Measurements from ENCODE around the gene UBAC2.

The UBAC2 gene

DNA sequence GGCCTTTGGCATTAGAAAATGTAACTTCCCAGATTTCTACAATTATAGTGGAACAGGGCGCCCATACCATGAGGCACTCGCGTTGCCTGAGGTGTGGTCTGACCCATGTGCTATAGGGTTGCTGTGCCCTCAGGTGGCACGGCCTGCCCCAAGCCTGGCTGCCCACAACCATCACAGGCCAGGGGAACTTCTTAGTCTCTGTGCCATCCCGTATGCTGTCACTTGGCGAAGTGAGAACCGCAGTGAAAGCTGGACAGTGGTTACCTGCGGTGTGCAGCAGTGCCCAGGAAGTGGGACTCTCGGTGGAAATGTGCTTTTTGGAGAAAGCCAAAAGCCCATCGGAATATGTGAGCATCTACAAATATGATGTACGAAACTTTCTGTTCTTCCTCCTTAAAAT, 194.8 kb downstream of the UBAC2 start:
- no peak overlapping the region for H3K4me3 ChIP-seq (ENCODE audit: low read length)
- no peak overlapping the region for H3K9ac ChIP-seq (ENCODE audit: low read length)

DNA sequence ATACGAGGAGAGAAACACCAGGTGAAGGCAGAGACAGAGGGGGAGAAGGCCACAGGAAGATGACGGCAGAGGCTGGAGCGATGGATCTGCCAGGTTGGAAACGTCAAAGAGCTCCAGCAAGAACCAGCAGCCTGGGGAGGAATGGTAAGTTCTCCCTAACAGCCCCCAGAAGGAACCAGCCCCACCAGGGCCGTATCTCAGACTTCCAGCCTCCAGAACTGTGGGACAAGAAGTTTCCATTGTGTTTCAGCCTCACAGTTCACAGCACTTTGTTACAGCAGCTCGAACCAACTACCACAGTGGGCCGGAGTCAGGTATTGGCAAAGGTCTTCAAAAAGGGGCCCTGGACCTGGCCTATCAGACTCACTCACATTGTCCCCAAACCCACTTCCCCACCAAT, 195.8 kb downstream of the UBAC2 start:
- H3K4me3 ChIP-seq (ENCODE audit: low read length): no peak overlapping the region
- H3K9me3 ChIP-seq (ENCODE audit: control insufficient read depth, low read length): no peaks in the 10 kb centered on the region
- no peak for DNase-seq (ENCODE audit: low read depth)
- H3K27me3 ChIP-seq (replicated peaks; ENCODE audit: control insufficient read depth, insufficient read depth, low read length): no peaks in the 10 kb centered on the region
- peaks cover 9% of the 10 kb centered on the region for H3K4me1 ChIP-seq (ENCODE audit: control insufficient read depth, insufficient read depth, low read length)
- no peak overlapping the region for H3K9ac ChIP-seq (ENCODE audit: low read length)
- H3K36me3 ChIP-seq (ENCODE audit: control insufficient read depth, insufficient read depth, low read length, severe bottlenecking): no peaks in the 10 kb centered on the region

More for the DNA sequence above, 194.8 kb downstream of the UBAC2 start:
- Histone ChIP-seq H3K27me3 (replicated peaks; ENCODE audit: control insufficient read depth, insufficient read depth, low read length) (no peaks in the 10 kb centered on the region), H3K4me1 (ENCODE audit: control insufficient read depth, insufficient read depth, low read length) (peaks cover 9% of the 10 kb centered on the region), H3K36me3 (ENCODE audit: control insufficient read depth, insufficient read depth, low read length, severe bottlenecking) (no peaks in the 10 kb centered on the region), H3K9me3 (ENCODE audit: control insufficient read depth, low read length) (no peaks in the 10 kb centered on the region)
- no peak for DNase-seq (ENCODE audit: low read depth)

DNA sequence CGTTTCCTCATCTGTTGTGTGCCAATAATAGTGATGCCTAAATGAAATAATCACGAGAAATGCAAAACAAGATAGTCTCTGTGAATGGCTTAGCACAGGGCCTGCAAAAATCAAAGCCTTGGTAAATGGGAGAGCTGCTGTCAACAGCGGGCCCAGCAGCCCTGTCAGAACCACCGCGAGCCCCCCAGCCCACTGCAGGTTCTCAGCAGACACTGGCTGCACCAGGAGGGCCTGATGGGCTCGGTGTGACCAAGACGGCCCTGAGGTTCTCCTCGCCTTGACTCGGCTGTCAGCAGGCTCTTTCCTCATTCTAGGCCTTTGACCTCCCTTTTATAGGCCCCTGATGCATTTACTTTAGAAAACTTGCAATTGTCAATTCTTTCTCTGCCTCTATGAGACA, 197.4 kb downstream of the UBAC2 start:
- Histone ChIP-seq H3K9me3 (ENCODE audit: control insufficient read depth, low read length) (no peaks in the 10 kb centered on the region), H3K36me3 (ENCODE audit: control insufficient read depth, insufficient read depth, low read length, severe bottlenecking) (no peaks in the 10 kb centered on the region), H3K27me3 (replicated peaks; ENCODE audit: control insufficient read depth, insufficient read depth, low read length) (no peaks in the 10 kb centered on the region), H3K9ac (ENCODE audit: low read length) (no peak overlapping the region), H3K4me3 (ENCODE audit: low read length) (no peak overlapping the region), H3K4me1 (ENCODE audit: control insufficient read depth, insufficient read depth, low read length) (no peaks in the 10 kb centered on the region)
- no peak for DNase-seq (ENCODE audit: low read depth)

DNA sequence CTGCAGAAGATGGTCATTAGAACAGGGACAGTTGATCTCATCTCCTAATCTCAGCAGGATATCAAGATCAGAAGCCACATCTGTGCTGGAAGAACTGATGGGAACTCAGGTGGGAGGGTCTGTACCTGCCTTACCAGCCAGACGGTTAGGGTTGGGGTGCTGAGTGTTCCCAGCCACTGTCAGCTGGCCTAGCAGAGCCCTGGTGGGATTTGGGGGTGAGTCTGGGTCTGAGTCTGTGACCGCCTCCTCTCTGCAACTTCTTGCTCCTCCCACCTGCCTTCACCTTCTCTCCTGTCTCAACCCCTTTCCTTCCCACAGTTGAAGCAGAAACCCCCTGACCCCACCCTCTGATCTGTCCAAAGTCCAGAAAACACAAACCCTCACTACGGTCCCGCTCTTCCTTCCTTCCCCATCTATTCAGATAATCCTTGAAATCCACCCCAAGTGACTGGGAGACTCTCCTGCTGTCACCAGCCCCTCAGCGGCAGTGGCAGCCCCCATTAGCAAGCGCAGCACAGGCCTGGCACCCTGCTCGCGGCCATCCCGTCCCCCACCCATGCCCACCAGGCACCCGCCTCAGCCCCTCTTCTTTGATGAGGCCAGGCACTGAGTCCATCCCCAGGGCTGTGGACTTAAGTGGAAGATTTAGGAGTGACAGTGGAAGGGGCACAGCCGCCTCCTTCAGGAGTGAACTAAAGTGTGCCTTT, 198.4 kb downstream of the UBAC2 start:
- H3K9ac ChIP-seq (ENCODE audit: low read length): no peak overlapping the region
- no peak for DNase-seq (ENCODE audit: low read depth)
- peaks cover 9% of the 10 kb centered on the region for H3K27me3 ChIP-seq (replicated peaks; ENCODE audit: control insufficient read depth, insufficient read depth, low read length)
- H3K36me3 ChIP-seq (ENCODE audit: control insufficient read depth, insufficient read depth, low read length, severe bottlenecking): no peaks in the 10 kb centered on the region
- H3K9me3 ChIP-seq (ENCODE audit: control insufficient read depth, low read length): no peaks in the 10 kb centered on the region
- no peaks in the 10 kb centered on the region for H3K4me1 ChIP-seq (ENCODE audit: control insufficient read depth, insufficient read depth, low read length)
- no peak overlapping the region for H3K4me3 ChIP-seq (ENCODE audit: low read length)

DNA sequence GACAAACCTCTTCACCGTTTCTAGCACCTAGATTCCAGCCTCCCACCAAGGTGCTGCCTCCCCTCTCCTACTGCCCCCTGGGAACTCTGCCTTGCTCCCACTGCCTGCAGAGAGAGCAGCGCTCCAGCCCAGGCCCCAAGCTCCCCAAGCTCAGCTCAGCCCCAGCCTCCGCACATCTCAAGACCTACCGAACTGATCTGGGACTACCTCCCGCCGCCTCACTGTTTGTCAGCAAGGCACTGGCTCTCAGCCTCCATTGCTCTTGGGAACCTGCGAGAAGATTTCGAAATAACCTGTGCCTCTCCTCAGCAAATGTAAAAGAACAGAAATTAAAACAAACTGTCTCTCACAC, 198.9 kb downstream of the UBAC2 start:
- no peaks in the 10 kb centered on the region for H3K9me3 ChIP-seq (ENCODE audit: control insufficient read depth, low read length)

DNA sequence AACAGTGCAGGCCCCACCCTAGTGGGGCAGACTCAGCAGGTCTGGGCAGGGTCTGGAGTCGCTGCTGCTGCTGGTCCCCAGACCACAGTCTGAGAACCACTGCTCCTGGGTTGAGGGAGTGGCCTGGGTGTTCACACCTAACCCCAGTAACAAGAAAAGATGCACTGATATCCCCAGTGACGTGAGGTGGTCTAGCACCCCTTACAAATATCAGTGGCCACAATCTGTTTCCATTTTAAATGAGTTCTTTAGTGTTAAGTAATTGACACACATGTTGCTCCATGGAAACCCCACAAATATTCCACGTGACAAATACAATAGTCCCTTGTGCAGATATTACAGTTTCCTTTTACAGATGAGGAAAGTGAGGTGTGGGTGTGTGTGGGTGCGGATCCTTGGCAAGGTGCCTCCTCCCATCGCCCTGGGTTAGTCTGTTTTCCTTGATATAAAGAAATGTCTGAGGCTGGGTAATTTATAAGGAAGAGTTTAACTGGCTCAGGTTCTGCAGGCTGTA, 202.9 kb downstream of the UBAC2 start:
- Histone ChIP-seq H3K9me3 (ENCODE audit: control insufficient read depth, low read length) (no peaks in the 10 kb centered on the region), H3K27me3 (replicated peaks; ENCODE audit: control insufficient read depth, insufficient read depth, low read length) (peaks cover 34% of the 10 kb centered on the region), H3K9ac (ENCODE audit: low read length) (no peak overlapping the region), H3K4me1 (ENCODE audit: control insufficient read depth, insufficient read depth, low read length) (peaks cover 7% of the 10 kb centered on the region), H3K36me3 (ENCODE audit: control insufficient read depth, insufficient read depth, low read length, severe bottlenecking) (no peaks in the 10 kb centered on the region), H3K4me3 (ENCODE audit: low read length) (no peak overlapping the region)
- no peak for DNase-seq (ENCODE audit: low read depth)

More for the DNA sequence above, 198.9 kb downstream of the UBAC2 start:
- no peak overlapping the region for H3K4me3 ChIP-seq (ENCODE audit: low read length)
- no peaks in the 10 kb centered on the region for H3K4me1 ChIP-seq (ENCODE audit: control insufficient read depth, insufficient read depth, low read length)
- peaks cover 14% of the 10 kb centered on the region for H3K27me3 ChIP-seq (replicated peaks; ENCODE audit: control insufficient read depth, insufficient read depth, low read length)
- no peak overlapping the region for H3K9ac ChIP-seq (ENCODE audit: low read length)
- DNase-seq (ENCODE audit: low read depth): no peak
- no peaks in the 10 kb centered on the region for H3K36me3 ChIP-seq (ENCODE audit: control insufficient read depth, insufficient read depth, low read length, severe bottlenecking)

DNA sequence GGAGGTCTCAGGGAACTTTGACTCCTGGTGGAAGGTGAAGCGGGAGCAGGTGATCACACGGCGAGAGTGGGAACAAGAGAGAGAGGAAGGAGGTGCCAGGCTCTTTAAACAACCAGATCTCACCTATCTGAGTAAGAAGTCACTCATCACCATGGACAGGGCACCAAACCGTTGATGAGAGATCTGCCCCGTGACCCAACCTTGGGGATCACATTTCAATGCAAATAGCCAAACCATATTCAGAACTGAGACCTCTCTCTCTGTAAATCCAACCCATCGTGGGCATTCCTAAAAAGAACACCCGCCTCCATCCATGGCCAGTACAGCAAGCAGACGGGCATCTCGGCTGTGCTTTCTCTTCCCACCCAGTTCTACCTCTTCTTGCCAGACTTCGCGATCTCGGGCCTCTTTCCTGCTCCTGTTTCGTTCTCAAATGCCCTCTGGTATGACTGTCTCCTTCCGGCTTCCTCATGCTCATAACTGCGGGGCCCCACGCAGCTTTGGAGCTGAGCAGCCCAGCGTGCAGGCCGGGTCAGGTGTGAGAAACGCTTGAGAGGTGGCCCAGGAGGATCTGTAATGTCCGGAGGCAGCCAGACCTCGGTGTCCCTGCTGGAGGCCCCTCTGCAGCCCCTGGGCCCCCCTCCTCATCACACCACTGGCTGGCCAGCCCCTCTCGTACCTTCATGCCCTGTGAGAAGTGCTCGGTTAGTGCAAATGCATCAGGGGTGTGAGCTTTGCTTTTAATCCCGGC, 203.5 kb downstream of the UBAC2 start:
- no peak overlapping the region for H3K9ac ChIP-seq (ENCODE audit: low read length)
- H3K27me3 ChIP-seq (replicated peaks; ENCODE audit: control insufficient read depth, insufficient read depth, low read length): peaks cover 40% of the 10 kb centered on the region
- DNase-seq (ENCODE audit: low read depth): no peak
- no peaks in the 10 kb centered on the region for H3K36me3 ChIP-seq (ENCODE audit: control insufficient read depth, insufficient read depth, low read length, severe bottlenecking)
- peaks cover 7% of the 10 kb centered on the region for H3K4me1 ChIP-seq (ENCODE audit: control insufficient read depth, insufficient read depth, low read length)
- peaks cover 6% of the 10 kb centered on the region for H3K9me3 ChIP-seq (ENCODE audit: control insufficient read depth, low read length)
- no peak overlapping the region for H3K4me3 ChIP-seq (ENCODE audit: low read length)

DNA sequence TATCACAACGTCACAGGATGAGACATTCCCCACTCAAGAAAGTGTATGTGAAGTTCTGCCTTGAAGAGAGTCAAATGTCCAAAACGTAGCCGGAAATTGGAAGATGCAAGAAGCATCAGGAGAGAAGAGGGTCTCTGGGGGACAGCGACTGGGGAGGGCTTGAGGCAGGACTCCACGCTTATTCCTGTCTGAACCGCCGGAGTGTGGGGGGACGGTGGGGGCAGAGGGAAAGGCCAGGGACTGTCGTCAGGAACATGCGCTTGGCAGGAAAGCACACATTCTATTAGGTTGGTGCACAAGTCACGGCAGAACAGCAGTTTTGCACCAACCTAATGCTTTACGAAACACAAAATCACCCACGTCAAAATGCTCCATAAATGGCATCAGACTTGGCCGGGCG, 205.3 kb downstream of the UBAC2 start:
- H3K9me3 ChIP-seq (ENCODE audit: control insufficient read depth, low read length): peaks cover 7% of the 10 kb centered on the region
- no peak for DNase-seq (ENCODE audit: low read depth)
- peaks cover 7% of the 10 kb centered on the region for H3K4me1 ChIP-seq (ENCODE audit: control insufficient read depth, insufficient read depth, low read length)
- no peak overlapping the region for H3K4me3 ChIP-seq (ENCODE audit: low read length)
- no peak overlapping the region for H3K9ac ChIP-seq (ENCODE audit: low read length)
- no peaks in the 10 kb centered on the region for H3K36me3 ChIP-seq (ENCODE audit: control insufficient read depth, insufficient read depth, low read length, severe bottlenecking)
- peaks cover 45% of the 10 kb centered on the region for H3K27me3 ChIP-seq (replicated peaks; ENCODE audit: control insufficient read depth, insufficient read depth, low read length)

DNA sequence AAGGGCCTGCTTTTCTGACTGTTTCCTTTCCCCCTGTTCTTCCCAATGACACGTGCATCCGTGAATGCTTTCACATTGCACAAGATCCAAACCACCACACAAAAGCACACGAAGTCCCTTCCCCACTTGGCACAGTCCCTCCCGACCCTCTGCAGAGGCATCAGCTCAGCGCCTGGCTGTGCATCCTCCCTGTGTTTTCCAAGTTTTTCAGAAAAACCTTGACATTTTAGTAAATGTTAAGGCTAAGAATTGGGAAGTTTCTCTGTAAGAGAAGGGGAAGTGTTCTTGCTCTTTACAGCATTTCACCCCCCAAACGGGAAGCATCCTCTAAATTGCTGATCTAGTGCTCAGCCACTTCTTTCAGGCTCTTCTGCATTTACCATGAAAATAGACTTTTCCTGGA, 206.1 kb downstream of the UBAC2 start:
- Histone ChIP-seq H3K4me1 (ENCODE audit: control insufficient read depth, insufficient read depth, low read length) (peaks cover 7% of the 10 kb centered on the region), H3K4me3 (ENCODE audit: low read length) (no peak overlapping the region), H3K9me3 (ENCODE audit: control insufficient read depth, low read length) (peaks cover 9% of the 10 kb centered on the region), H3K36me3 (ENCODE audit: control insufficient read depth, insufficient read depth, low read length, severe bottlenecking) (no peaks in the 10 kb centered on the region), H3K27me3 (replicated peaks; ENCODE audit: control insufficient read depth, insufficient read depth, low read length) (peaks cover 49% of the 10 kb centered on the region), H3K9ac (ENCODE audit: low read length) (peak overlapping the region; percentile 18)
- peak; percentile 24 for DNase-seq (ENCODE audit: low read depth)

DNA sequence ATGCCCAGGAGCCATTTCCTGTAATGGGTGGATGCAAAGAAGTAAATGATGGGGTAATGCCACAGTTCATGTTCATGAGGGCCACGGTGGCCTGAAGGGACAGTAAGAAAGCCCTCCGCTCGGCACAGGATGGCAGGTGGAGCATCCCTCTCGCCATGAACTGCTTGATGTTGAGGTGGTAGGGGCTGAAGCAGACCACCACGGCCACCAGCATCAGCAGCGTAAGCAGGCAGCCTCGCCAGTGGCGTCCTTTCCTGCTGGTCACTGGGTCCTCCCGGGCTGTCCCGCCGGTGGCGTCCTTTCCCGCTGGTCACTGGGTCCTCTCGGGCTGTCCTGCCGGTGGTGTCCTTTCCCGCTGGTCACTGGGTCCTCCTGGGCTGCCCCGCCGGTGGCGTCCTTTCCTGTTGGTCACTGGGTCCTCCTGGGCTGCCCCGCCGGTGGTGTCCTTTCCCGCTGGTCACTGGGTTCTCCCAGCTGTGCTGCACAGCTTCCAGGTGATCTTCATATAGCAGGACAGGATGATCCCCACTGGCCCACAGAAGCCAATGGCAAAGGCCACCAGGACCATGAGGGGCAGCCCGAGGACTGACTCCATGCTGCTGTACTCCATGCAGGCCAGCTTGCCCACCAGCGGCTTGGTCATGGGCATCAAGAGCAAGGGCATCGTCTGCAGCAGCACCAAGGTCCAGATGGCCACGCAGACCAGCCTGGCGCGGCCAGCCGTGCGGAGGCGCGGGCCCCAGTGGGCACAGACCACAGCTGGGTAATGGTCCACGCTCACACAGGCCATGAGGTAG, 207.4 kb downstream of the UBAC2 start:
- Histone ChIP-seq H3K4me1 (ENCODE audit: control insufficient read depth, insufficient read depth, low read length) (peaks cover 7% of the 10 kb centered on the region), H3K27me3 (replicated peaks; ENCODE audit: control insufficient read depth, insufficient read depth, low read length) (peaks cover 62% of the 10 kb centered on the region), H3K9ac (ENCODE audit: low read length) (no peak overlapping the region), H3K9me3 (ENCODE audit: control insufficient read depth, low read length) (peaks cover 16% of the 10 kb centered on the region), H3K36me3 (ENCODE audit: control insufficient read depth, insufficient read depth, low read length, severe bottlenecking) (no peaks in the 10 kb centered on the region), H3K4me3 (ENCODE audit: low read length) (no peak overlapping the region)
- no peak for DNase-seq (ENCODE audit: low read depth)

DNA sequence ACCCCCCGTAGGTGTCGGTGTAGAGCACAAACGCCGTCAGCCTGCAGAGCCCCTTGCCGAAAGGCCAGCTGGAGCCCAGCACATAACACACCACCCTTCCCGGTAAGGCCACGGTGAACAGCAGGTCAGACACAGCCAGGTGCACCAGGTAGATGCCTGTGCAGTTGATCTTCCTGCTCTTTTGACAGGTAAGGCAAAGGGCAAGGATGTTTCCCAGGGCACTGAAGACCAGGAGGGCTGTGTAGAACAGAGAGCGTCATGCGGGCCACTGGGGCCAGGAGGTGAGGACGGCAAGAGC, 208.0 kb downstream of the UBAC2 start:
- Histone ChIP-seq H3K9me3 (ENCODE audit: control insufficient read depth, low read length) (peaks cover 16% of the 10 kb centered on the region), H3K36me3 (ENCODE audit: control insufficient read depth, insufficient read depth, low read length, severe bottlenecking) (no peaks in the 10 kb centered on the region), H3K27me3 (replicated peaks; ENCODE audit: control insufficient read depth, insufficient read depth, low read length) (peaks cover 62% of the 10 kb centered on the region), H3K9ac (ENCODE audit: low read length) (no peak overlapping the region), H3K4me1 (ENCODE audit: control insufficient read depth, insufficient read depth, low read length) (peaks cover 7% of the 10 kb centered on the region), H3K4me3 (ENCODE audit: low read length) (no peak overlapping the region)
- no peak for DNase-seq (ENCODE audit: low read depth)

Measured in adipocyte (in vitro differentiated cells).